HG02763 (cell line): ENCODE data around the gene KCNG2.

Experiments used
- ATAC-seq: cut with Tn5 transposase; IDR thresholded peaks from one replicate; pipeline ENCODE4 v1.9.1; 2021; ENCODE audit warnings: mild to moderate bottlenecking, moderate library complexity; ENCODE audit not compliant: unreplicated experiment

KCNG2 gene

DNA sequence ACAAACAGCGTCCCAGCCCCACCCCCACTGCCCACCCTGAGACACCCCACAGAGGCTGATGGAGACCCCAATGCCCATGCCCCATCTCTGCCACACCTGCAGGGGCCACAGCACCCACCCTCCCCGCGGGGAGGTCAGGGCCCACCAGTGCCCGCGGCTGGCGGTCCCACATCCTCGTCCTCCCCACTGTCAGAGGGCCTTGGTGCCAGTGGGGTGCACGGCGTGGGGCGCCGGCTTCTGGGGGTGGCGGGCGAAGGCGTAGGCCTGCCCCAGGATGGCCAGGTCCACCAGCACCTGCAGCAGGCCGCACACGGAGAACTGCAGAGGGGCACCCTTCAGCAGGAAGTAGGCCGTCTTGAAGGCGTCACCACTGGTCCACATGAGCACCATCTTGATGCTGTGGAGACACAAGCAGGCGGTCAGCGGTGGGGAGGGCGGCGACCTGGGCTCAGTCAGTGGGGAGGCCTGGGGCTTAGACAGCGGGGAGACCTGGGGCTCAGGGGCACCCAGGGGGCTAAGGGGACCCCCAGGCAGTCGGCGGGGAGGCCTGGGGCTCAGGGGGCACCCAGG lies 106.1 kb downstream of the KCNG2 start:
- no peak for ATAC-seq

DNA sequence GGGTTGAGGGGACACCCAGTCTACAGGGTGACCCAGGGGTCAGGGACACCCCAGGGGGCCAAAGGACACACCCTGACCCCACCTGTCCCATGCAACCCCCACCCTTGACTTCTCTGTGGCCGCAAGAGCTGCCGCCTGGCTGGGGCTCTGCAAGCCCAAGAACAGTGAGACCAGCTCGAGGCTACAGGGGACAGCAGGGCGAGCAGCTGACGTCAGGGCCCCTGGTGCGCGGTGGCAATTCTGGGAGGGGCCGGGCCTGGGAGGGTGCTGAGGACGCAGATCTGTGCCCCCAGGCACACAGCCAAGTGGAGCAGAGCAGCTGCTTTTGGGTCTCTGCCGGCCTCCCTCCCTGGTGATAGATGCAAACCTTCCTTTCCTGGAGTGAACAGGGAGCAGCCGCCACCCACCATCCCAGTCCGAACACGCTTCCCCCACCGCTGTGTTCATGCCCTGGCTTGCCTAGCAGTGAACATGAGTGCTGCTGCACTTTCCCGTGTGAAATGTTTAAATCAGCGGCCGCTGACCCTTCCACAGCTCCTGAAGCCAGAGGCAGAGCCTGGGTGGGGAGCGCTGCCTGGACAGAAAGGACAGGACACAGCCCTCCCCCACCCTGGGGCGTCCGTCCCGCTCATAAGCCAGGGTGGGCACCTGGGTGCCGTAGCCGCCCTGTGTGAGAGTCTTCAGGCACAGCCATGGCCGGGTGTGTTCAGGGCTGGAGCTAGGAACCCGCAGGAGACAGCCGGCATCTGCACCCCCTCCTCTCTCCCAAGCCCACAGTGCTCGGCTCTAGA lies 106.8 kb downstream of the KCNG2 start:
- ATAC-seq: no peak

DNA sequence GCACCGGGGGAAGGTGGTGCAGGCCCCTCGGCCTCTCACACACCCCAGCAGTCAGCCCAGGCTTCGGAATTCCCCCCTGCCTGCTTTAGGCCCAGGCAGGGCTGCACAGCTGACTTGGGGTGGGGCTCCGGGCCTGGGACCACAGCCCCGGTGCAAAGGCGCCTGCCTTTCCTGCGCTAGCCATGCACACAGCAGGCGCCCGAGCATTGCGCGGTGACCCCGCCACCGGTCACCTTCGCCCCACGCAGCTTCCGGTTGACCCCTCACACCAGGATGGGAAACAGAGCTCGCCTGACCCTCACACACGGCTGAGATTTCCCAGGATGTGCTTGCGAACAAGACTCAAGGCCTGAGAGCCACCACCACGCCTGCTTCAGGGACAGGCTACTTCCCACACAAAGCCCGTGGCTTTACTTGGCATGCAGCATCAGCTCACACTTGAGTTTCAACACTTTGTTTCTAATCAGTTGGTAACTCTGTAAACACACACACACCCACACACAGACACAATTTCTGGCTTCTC lies 107.7 kb downstream of the KCNG2 start:
- no peak for ATAC-seq

GRCh38 chr18:79905993-79906392 lies 108.3 kb downstream of the KCNG2 start:
- ATAC-seq: no peak

DNA sequence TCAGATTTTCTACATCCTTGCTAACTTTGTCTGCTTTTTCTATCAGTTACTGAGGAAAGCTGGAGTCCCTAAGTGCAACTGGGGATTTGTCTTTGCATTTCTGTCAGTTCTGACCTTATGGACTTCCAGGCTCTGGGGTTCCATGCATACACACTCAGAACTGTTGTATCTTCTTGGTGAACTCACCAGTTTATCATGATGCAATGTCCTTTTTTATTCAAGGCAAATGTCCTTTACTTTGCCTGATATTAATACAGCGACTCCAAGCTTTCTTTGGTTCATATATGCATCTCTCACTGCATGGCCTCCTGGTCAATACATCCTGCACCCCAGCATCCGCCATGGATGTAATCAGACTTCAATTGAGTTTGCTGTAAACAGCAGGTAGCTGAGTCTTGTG lies 109.0 kb downstream of the KCNG2 start:
- no peak for ATAC-seq

DNA sequence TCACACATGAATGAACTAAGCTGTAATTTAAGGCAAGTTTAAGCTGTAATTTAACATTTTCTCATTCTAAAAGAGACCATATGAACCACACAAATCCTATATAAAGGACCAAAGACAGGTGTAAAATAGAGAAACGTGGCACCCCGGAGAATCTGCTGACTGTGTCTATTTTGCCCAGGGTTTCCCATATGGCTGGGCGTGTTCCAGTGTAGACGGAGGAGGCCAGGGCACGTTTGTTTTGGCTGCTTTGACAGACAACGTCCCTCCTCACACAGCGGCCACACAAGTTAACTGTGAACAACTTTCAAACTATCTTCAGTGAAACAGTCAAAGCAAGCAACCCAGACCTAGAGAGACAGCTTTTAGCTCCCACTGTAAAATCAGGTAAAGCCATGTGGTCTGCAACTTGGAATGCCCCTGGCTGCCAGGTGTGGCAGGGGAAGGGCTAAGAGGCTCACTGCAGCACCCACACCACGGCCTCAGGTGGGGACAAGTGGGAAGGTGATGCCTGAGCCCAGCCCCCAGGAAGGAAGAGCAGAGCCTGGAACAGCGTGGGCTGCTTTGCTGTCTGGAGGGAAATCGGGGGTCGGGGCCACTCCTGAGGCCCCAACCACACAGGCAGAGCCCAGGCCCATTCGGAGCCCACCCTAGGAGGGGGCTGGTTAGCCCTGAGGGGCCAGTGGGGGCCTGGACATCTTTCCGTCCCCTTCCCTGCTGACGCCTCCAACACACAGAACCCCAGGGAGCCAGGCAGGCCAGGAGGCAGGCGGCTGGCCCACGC lies 113.0 kb downstream of the KCNG2 start:
- ATAC-seq: no peak

- no peak for ATAC-seq
Observed at GRCh38 chr18:79911344-79912270, 113.9 kb downstream of the KCNG2 start.

- ATAC-seq: no peak
Observed at GRCh38 chr18:79912409-79912991, 114.8 kb downstream of the KCNG2 start.

DNA sequence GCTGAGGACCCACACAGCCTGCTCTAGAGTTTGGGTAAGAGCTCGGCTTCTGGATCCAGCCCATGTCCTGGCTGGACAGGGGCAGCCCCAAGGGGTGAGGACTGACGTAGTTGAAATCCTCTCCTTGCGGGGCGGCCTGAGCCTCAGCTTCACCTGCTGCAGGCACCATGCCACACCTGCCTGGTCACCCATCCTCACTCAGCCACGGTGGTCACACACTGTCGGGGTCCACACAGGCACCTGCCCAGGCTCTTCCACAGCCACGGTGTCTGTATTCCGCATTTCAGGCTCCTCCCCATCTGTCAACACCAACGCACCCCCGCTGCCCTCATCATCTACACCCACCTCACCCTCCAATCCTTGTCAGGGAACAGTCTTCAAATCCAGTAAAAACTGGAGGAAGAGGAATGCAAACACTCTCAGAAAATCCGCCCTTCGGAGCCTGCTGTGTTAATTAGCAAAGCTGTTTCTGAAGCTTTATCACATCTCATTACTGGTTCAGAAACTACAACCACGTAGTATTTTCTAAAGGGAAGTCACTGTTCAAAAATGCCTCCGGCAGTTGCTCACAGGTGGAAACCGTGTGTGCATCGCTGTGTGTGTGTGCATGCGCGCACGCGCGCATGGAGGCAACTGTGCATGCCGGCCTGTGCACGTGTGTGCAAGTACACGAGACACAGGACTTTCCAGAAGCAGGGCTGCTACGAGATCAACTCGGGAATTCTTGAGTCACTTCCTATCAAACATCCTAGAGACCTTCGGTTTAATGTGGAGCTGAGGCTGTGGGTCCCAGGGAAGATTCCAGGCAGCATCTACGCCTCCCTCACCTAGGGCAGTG lies 115.5 kb downstream of the KCNG2 start:
- ATAC-seq: no peak

GRCh38 chr18:79914614-79915160 lies 116.9 kb downstream of the KCNG2 start:
- no peak for ATAC-seq

GRCh38 chr18:79915161-79916127 lies 117.7 kb downstream of the KCNG2 start:
- no peak for ATAC-seq

DNA sequence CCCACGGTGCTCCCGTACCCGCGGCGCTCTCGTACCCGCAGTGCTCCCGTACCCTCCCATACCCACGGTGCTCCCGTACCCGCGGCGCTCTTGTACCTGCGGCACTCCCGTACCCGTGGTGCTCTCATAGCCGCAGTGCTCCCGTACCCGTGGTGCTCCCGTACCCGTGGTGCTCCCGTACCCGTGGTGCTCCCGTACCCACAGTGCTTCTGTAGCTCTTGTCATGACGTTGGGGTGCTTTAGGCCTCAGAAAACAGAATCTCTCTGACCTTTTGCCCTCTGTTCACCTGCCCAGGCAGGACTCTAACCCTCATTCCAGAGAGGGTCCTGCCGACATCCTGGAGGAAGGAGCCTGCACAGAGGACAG lies 118.4 kb downstream of the KCNG2 start:
- no peak for ATAC-seq

DNA sequence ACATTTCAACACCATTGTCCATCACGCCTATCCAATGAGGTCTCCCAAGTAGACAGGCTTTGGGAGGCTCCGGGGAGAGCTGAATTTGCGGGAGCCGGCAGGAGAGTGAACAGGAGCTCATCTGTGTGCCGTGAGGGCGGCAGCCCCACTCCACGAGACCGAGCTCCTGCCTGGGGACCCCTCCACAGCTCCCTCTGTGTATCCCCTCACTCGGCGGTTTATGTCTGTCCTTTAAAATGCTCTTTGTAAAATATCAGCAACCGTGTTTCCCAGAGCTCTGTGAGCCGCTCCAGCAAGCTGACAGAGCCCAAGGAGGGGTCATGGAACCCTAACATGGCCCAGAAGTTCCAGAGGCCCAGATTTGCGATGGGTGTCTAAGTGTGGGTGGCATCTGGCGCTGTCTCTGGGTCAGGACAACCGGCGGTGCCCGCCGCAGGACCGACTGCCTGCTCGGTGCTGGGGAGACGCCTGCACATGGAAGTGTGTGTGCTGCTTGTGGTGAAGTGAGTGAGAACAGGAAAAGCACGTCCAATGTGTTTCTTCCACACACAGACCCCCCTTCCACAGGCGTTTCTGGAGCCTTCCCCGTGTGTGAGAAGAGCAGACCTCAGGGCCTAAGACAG lies 118.9 kb downstream of the KCNG2 start:
- no peak for ATAC-seq

GRCh38 chr18:79917169-79917852 lies 119.6 kb downstream of the KCNG2 start:
- no peak for ATAC-seq

DNA sequence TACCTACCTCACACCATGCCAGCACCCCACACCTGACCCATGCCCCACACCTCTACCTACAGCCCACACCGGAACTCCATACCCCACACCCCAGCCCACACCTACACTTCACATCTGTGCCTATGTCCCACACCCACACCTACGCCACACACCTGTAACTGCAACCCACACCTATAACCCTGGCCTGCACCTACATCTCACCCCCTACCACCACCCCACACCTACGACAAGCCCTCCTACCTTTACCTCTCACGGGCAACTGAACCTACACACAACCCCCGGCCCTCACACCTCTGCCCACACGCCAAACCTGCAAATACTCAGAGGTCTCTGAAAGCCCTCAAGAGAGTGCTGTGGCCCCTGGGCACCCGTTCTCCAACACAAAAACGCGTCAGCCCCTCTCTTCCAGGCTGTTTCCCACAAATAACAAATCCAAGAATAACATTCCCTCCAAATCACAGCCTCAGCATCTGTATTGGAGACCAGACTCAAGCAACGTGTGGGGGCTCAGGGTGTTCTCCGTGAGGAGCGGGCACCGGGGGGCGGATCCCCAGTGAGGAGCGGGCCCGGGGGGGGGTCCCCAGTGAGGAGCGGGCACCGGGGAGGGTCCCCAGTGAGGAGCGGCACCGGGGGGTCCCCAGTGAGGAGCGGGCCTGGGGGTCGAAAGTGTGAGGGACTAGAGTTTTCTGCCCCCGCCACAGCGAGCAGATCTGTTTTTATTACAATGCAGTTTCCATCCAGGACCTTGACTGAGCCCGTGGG lies 120.3 kb downstream of the KCNG2 start:
- ATAC-seq: no peak

- no peak for ATAC-seq
Observed at GRCh38 chr18:79918615-79919011, 120.9 kb downstream of the KCNG2 start.
